NCI-H1092 (cell line): ENCODE results near the gene PRIMA1.

Experiments
- DNase-seq: peaks from one replicate; lab custom pipeline; 2025; lab: John Stamatoyannopoulos, UW

Gene PRIMA1

GRCh38 chr14:93757206-93757605 is 31.1 kb downstream of the PRIMA1 start:
- no peak for DNase-seq

- DNase-seq = no peak
Observed at GRCh38 chr14:93753647-93754046, 34.6 kb downstream of the PRIMA1 start.

- DNase-seq = no peak
Observed at GRCh38 chr14:93752980-93753561, 35.2 kb downstream of the PRIMA1 start.

GRCh38 chr14:93751946-93752655 is 36.2 kb downstream of the PRIMA1 start:
- DNase-seq = no peak

GRCh38 chr14:93749076-93749420 is 39.2 kb downstream of the PRIMA1 start:
- DNase-seq = no peak

- no peak for DNase-seq
Observed at GRCh38 chr14:93748208-93749075, 39.8 kb downstream of the PRIMA1 start.

GRCh38 chr14:93747560-93747959 is 40.7 kb downstream of the PRIMA1 start:
- no peak for DNase-seq

- DNase-seq = no peak
Observed at GRCh38 chr14:93747102-93747501, 41.2 kb downstream of the PRIMA1 start.

GRCh38 chr14:93745603-93746273 is 42.5 kb downstream of the PRIMA1 start:
- DNase-seq = no peak

- DNase-seq = no peak
Observed at GRCh38 chr14:93744876-93745275, 43.4 kb downstream of the PRIMA1 start.

GRCh38 chr14:93744176-93744575 is 44.1 kb downstream of the PRIMA1 start:
- DNase-seq = no peak

- no peak for DNase-seq
Observed at GRCh38 chr14:93743270-93744060, 44.8 kb downstream of the PRIMA1 start.

GRCh38 chr14:93742761-93743160 is 45.5 kb downstream of the PRIMA1 start:
- no peak for DNase-seq

GRCh38 chr14:93741556-93742230 is 46.6 kb downstream of the PRIMA1 start:
- no peak for DNase-seq

- no peak for DNase-seq
Observed at GRCh38 chr14:93737634-93738033, 50.7 kb downstream of the PRIMA1 start.

- no peak for DNase-seq
Observed at GRCh38 chr14:93736378-93737014, 51.8 kb downstream of the PRIMA1 start.

- DNase-seq = no peak
Observed at GRCh38 chr14:93735206-93735605, 53.1 kb downstream of the PRIMA1 start.

GRCh38 chr14:93734086-93734822 is 54.0 kb downstream of the PRIMA1 start:
- DNase-seq = no peak

- DNase-seq = no peak
Observed at GRCh38 chr14:93733631-93734030, 54.7 kb downstream of the PRIMA1 start.

GRCh38 chr14:93733231-93733630 is 55.1 kb downstream of the PRIMA1 start:
- DNase-seq = no peak
